HL-60 (cell line): ENCODE results near the gene CLDN12.

Experiments used
- DNase-seq, 2 experiments: peaks; one replicate each; pipeline ENCODE4 v3.0.0-alpha.2; 2010 to 2020; ENCODE audit warnings: low read depth in 1 of 2, low spot score in 1 of 2
- H3K27ac ChIP-seq: fragments of 250-450 bp; sonication (Bioruptor Pico); replicated peaks from 2 replicates; pipeline ENCODE4 v1.5.1; 2020; ENCODE audit warnings: mild to moderate bottlenecking, moderate library complexity
- H3K27me3 ChIP-seq: fragments of 250-450 bp; sonication (Bioruptor Pico); 2 replicates; pipeline ENCODE4 v1.5.1; 2021; ENCODE audit warnings: mild to moderate bottlenecking, moderate library complexity; ENCODE audit not compliant: insufficient read depth, poor library complexity, severe bottlenecking
- H3K4me3 ChIP-seq: replicated peaks from 2 replicates; pipeline ENCODE4 v1.5.1; 2011; ENCODE audit warnings: mild to moderate bottlenecking, control low read depth, low read length; ENCODE audit not compliant: insufficient read depth
- GABPA ChIP-seq: IDR thresholded peaks from 2 replicates; pipeline ENCODE4 v1.6.1; 2012; ENCODE audit warnings: low read depth
- POLR2AphosphoS5 ChIP-seq: IDR thresholded peaks from 2 replicates; pipeline ENCODE4 v1.6.1; 2012; ENCODE audit warnings: low read depth
- SPI1 ChIP-seq: IDR thresholded peaks from 2 replicates; pipeline ENCODE4 v1.6.1; 2012; ENCODE audit warnings: low read depth, mild to moderate bottlenecking, borderline replicate concordance
- TF ChIP-seq, protein P1 (sequence below): IDR thresholded peaks from 2 replicates; pipeline ENCODE4 v1.6.1; 2012; ENCODE audit warnings: low read depth; ENCODE audit not compliant: insufficient replicate concordance
- TF ChIP-seq, protein P2 (sequence below): IDR thresholded peaks from one replicate; pipeline ENCODE4 v1.5.1; 2011; ENCODE audit warnings: low read length, control low read depth, inconsistent platforms; ENCODE audit not compliant: insufficient read depth

The CLDN12 gene

DNA sequence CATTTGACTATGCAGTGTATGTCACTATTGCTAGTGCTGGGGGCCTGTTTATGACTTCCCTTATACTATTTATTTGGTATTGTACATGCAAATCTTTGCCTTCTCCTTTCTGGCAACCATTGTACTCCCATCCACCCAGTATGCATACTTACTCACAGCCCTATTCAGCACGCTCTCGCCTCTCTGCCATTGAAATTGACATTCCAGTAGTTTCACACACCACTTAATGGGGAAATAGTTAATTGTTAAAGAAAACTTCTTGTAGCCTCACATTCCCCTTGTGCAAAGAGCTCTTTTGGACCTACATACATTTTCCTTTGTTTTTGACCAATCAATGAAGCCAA is 9.9 kb downstream of the CLDN12 start:
- no peak for DNase-seq
- TF ChIP-seq, protein P1, sequence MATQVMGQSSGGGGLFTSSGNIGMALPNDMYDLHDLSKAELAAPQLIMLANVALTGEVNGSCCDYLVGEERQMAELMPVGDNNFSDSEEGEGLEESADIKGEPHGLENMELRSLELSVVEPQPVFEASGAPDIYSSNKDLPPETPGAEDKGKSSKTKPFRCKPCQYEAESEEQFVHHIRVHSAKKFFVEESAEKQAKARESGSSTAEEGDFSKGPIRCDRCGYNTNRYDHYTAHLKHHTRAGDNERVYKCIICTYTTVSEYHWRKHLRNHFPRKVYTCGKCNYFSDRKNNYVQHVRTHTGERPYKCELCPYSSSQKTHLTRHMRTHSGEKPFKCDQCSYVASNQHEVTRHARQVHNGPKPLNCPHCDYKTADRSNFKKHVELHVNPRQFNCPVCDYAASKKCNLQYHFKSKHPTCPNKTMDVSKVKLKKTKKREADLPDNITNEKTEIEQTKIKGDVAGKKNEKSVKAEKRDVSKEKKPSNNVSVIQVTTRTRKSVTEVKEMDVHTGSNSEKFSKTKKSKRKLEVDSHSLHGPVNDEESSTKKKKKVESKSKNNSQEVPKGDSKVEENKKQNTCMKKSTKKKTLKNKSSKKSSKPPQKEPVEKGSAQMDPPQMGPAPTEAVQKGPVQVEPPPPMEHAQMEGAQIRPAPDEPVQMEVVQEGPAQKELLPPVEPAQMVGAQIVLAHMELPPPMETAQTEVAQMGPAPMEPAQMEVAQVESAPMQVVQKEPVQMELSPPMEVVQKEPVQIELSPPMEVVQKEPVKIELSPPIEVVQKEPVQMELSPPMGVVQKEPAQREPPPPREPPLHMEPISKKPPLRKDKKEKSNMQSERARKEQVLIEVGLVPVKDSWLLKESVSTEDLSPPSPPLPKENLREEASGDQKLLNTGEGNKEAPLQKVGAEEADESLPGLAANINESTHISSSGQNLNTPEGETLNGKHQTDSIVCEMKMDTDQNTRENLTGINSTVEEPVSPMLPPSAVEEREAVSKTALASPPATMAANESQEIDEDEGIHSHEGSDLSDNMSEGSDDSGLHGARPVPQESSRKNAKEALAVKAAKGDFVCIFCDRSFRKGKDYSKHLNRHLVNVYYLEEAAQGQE, result no peak
- TF ChIP-seq SPI1 (no peak), POLR2AphosphoS5 (no peak)
- TF ChIP-seq, protein P2, sequence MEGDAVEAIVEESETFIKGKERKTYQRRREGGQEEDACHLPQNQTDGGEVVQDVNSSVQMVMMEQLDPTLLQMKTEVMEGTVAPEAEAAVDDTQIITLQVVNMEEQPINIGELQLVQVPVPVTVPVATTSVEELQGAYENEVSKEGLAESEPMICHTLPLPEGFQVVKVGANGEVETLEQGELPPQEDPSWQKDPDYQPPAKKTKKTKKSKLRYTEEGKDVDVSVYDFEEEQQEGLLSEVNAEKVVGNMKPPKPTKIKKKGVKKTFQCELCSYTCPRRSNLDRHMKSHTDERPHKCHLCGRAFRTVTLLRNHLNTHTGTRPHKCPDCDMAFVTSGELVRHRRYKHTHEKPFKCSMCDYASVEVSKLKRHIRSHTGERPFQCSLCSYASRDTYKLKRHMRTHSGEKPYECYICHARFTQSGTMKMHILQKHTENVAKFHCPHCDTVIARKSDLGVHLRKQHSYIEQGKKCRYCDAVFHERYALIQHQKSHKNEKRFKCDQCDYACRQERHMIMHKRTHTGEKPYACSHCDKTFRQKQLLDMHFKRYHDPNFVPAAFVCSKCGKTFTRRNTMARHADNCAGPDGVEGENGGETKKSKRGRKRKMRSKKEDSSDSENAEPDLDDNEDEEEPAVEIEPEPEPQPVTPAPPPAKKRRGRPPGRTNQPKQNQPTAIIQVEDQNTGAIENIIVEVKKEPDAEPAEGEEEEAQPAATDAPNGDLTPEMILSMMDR, result no peak
- Histone ChIP-seq H3K4me3 (no peak overlapping the region), H3K27me3 (no peaks in the 10 kb centered on the region), H3K27ac (no peak overlapping the region)

- Histone ChIP-seq H3K27ac (no peak overlapping the region), H3K27me3 (no peaks in the 10 kb centered on the region), H3K4me3 (no peak overlapping the region)
- TF ChIP-seq POLR2AphosphoS5, result no peak
- TF ChIP-seq, protein P1, result no peak
- no peak for TF ChIP-seq SPI1
- TF ChIP-seq GABPA, result no peak
- TF ChIP-seq, protein P2, result no peak
- DNase-seq, result no peak
These were observed 18.4 kb downstream of the CLDN12 start for GRCh38 chr7:90421651-90422050.

- DNase-seq, result no peak
These were observed 21.5 kb downstream of the CLDN12 start for GRCh38 chr7:90424720-90425119.

More at GRCh38 chr7:90424720-90425119, 21.5 kb downstream of the CLDN12 start:
- no peak for TF ChIP-seq GABPA
- TF ChIP-seq, protein P2, result no peak
- TF ChIP-seq, protein P1, result no peak
- TF ChIP-seq SPI1, result no peak
- no peak for TF ChIP-seq POLR2AphosphoS5
- no peak overlapping the region for H3K27ac ChIP-seq
- no peak overlapping the region for H3K4me3 ChIP-seq
- H3K27me3 ChIP-seq, result no peaks in the 10 kb centered on the region
